GM12878 (cell line): ENCODE results near the gene PTPRN2.

Source experiments
- CBX5 ChIP-seq: sonication (generic); IDR thresholded peaks from 2 replicates; pipeline ENCODE4 v1.6.1; 2016; ENCODE audit warnings: low read depth, moderate library complexity, mild to moderate bottlenecking, inconsistent platforms
- CHD4 ChIP-seq: fragments of 200-600 bp; sonication (generic); IDR thresholded peaks from 2 replicates; pipeline ENCODE4 v1.6.1; 2016; ENCODE audit warnings: mild to moderate bottlenecking
- CTCF ChIP-seq, 3 experiments: IDR thresholded peaks in 2 of 3; conservative IDR thresholded peaks in 1 of 3; 2 replicates each; pipeline ENCODE4 v1.5.1; 2011; ENCODE audit warnings: low read depth in 3 of 3, low read length in 3 of 3, mild to moderate bottlenecking in 3 of 3, control low read depth in 2 of 3, moderate library complexity in 2 of 3, inconsistent platforms in 1 of 3, mixed read lengths in 1 of 3; ENCODE audit not compliant: control insufficient read depth in 2 of 3, insufficient read depth in 1 of 3; ENCODE audit errors: extremely low read depth in 1 of 3
- CUX1 ChIP-seq: IDR thresholded peaks from 2 replicates; pipeline ENCODE4 v1.6.1; 2012; ENCODE audit warnings: improper control_type of control experiment, low read depth, low read length; ENCODE audit not compliant: insufficient replicate concordance
- EED ChIP-seq: sonication (generic); IDR thresholded peaks from 2 replicates; pipeline ENCODE4 v1.6.1; 2016; ENCODE audit warnings: antibody characterized with exemption, low read depth
- EZH2 ChIP-seq: IDR thresholded peaks from 2 replicates; pipeline ENCODE4 v1.6.1; 2012; ENCODE audit warnings: low read depth, mild to moderate bottlenecking, control low read depth, inconsistent platforms, low read length, borderline replicate concordance; ENCODE audit not compliant: control insufficient read depth
- KDM1A ChIP-seq: fragments of 200-600 bp; sonication (generic); IDR thresholded peaks from 2 replicates; pipeline ENCODE4 v1.6.1; 2016; ENCODE audit warnings: borderline replicate concordance
- POLR2AphosphoS5 ChIP-seq: IDR thresholded peaks from 2 replicates; pipeline ENCODE4 v1.6.1; 2011; ENCODE audit warnings: mild to moderate bottlenecking, low read length, inconsistent platforms
- RBBP5 ChIP-seq: fragments of 200-600 bp; sonication (generic); conservative IDR thresholded peaks from 2 replicates; pipeline ENCODE4 v1.6.1; 2016
- SP1 ChIP-seq: IDR thresholded peaks from one replicate; pipeline ENCODE4 v1.6.1; 2011; ENCODE audit warnings: low read depth, low read length
- TCF7 ChIP-seq: IDR thresholded peaks from 2 replicates; pipeline ENCODE4 v1.6.1; 2014; ENCODE audit warnings: antibody characterized with exemption, borderline replicate concordance

GRCh38 chr7:157587805-157588560 is 999.6 kb downstream of the PTPRN2 start:
- TF ChIP-seq EZH2 (no peak), SP1 (no peak), TCF7 (no peak), CBX5 (no peak), CHD4 (no peak), CTCF (IDR thresholded peaks at IDR 0.05 in 2 of 3, conservative IDR thresholded peaks at IDR 0.05 in 1 of 3; ENCODE audit: control insufficient read depth in 2 of 3, extremely low read depth in 1 of 3, insufficient read depth in 1 of 3, low read depth in 3 of 3, low read length in 3 of 3) (no peak), KDM1A (no peak), RBBP5 (no peak), CUX1 (no peak), EED (no peak), POLR2AphosphoS5 (no peak)
